C4-2B (cell line): ENCODE measurements around the gene ADAM19.

ENCODE experiments used
- CTCF ChIP-seq: fragments of 450-650 bp; conservative IDR thresholded peaks from 2 replicates; pipeline ENCODE4 v1.5.1; 2017; ENCODE audit warnings: mild to moderate bottlenecking
- ZFX ChIP-seq: fragments of 450-650 bp; IDR thresholded peaks from 2 replicates; pipeline ENCODE4 v1.6.1; 2017

- TF ChIP-seq CTCF = no peak
- TF ChIP-seq ZFX = no peak
Observed at GRCh38 chr5:157548513-157549282, 26.9 kb downstream of the ADAM19 start.
